K562 (cell line): ENCODE results near the gene DCTN5. TPM values are rescaled to one million over a fixed set of nuclear protein-coding genes. Genes with fewer than 3 reads are reported as not detected.
A peak's percentile ranks its signal among the peaks of the same experiment; 100 is the strongest.

Source experiments
- ATAC-seq: fragments of 200-7000 bp; cut with Tn5 transposase; 3 replicates; pipeline ENCODE4 v1.9.1; 2020; ENCODE audit warnings: moderate library complexity
- BruUV-seq: library from RNA; stranded (reverse); fragments of 400-500 nt; replicated peaks from 2 replicates; lab custom pipeline; 2021; lab: Mats Ljungman, UMichigan
- CTCF ChIA-PET: fragments of 300-600 bp; formaldehyde crosslinking; extraction: SDS; loops from one replicate; lab custom pipeline; 2021; ENCODE audit warnings: low intra/inter-chr PET ratio; lab: Yijun Ruan, JAX
- POLR2A ChIA-PET: fragments of 300-600, 350-650 bp; sonication (Branson Sonifier 250); formaldehyde crosslinking; extraction: SDS; loops from one replicate; lab custom pipeline; 2021; ENCODE audit warnings: antibody characterized with exemption, inconsistent platforms; lab: Yijun Ruan, JAX
- DNase-seq, 4 experiments: peaks; one replicate each; pipeline versions ENCODE4 v3.0.0 to v3.0.0-alpha.2; 2011 to 2018; ENCODE audit warnings: low spot score in 3 of 4, mixed read lengths in 3 of 4; ENCODE audit errors: extremely low read depth in 1 of 4
- FAIRE-seq: peaks from 2 replicates; lab custom pipeline; 2011; peaks lifted over from hg19 to GRCh38; lab: Jason Lieb, UNC
- H2AFZ ChIP-seq: 2 replicates; pipeline ENCODE4 v1.6.0; 2011; ENCODE audit warnings: low read depth, low read length, control low read depth, inconsistent platforms
- H3K27ac ChIP-seq: fragments of 200-600 bp; 3 replicates; pipeline ENCODE4 v1.8.0; 2011; ENCODE audit warnings: low read depth, mild to moderate bottlenecking, control low read depth, inconsistent platforms, low read length, moderate library complexity, mixed read lengths; ENCODE audit errors: extremely low read depth
- H3K27me3 ChIP-seq, 2 experiments: fragments of 300-600 bp in 1 of 2; 2 replicates in 1 of 2; 3 replicates in 1 of 2; pipeline versions ENCODE4 v1.6.0 to v1.8.0; 2011; ENCODE audit warnings: inconsistent platforms in 2 of 2, low read length in 2 of 2, mild to moderate bottlenecking in 1 of 2, mixed read lengths in 1 of 2, moderate library complexity in 1 of 2; ENCODE audit not compliant: control insufficient read depth in 2 of 2, insufficient read depth in 2 of 2
- H3K36me3 ChIP-seq: fragments of 300-600 bp; 3 replicates; pipeline ENCODE4 v1.8.0; 2011; ENCODE audit warnings: mild to moderate bottlenecking, low read length, inconsistent platforms; ENCODE audit not compliant: control insufficient read depth, insufficient read depth
- H3K4me1 ChIP-seq, 2 experiments: fragments of 200-600 bp in 1 of 2; replicated peaks in 1 of 2; 2 replicates in 1 of 2; 3 replicates in 1 of 2; pipeline versions ENCODE4 v1.5.1 to v1.8.0; 2011; ENCODE audit warnings: inconsistent platforms in 2 of 2, low read length in 2 of 2, mild to moderate bottlenecking in 1 of 2, mixed read lengths in 1 of 2, moderate library complexity in 1 of 2; ENCODE audit not compliant: control insufficient read depth in 2 of 2, insufficient read depth in 2 of 2
- H3K4me2 ChIP-seq: 2 replicates; pipeline ENCODE4 v1.6.1; 2011; ENCODE audit warnings: low read length, control low read depth, inconsistent platforms, mixed read lengths; ENCODE audit not compliant: insufficient read depth
- H3K4me3 ChIP-seq: fragments of 200-600 bp; sonication (generic), shearing (Covaris generic); 2 replicates; pipeline ENCODE4 v1.5.1; 2016; ENCODE audit warnings: control low read depth, inconsistent platforms
- H3K79me2 ChIP-seq: fragments of 200-600 bp; 3 replicates; pipeline ENCODE4 v1.8.0; 2011; ENCODE audit warnings: low read length, inconsistent platforms; ENCODE audit not compliant: control insufficient read depth, insufficient read depth
- H3K9ac ChIP-seq, 2 experiments: 2 replicates each; pipeline versions ENCODE4 v1.6.0 to v1.6.1; 2011; ENCODE audit warnings: low read depth in 2 of 2, low read length in 2 of 2, control low read depth in 1 of 2, inconsistent platforms in 1 of 2, mild to moderate bottlenecking in 1 of 2, mixed read lengths in 1 of 2; ENCODE audit not compliant: insufficient read depth in 1 of 2
- H3K9me1 ChIP-seq: one replicate; pipeline ENCODE4 v1.6.0; 2011; ENCODE audit warnings: inconsistent platforms, mild to moderate bottlenecking, low read length, moderate library complexity; ENCODE audit not compliant: control insufficient read depth, insufficient read depth
- H3K9me3 ChIP-seq: replicated peaks from 2 replicates; pipeline ENCODE4 v1.5.1; 2011; ENCODE audit warnings: low read depth, low read length, inconsistent platforms; ENCODE audit not compliant: control insufficient read depth, insufficient read depth
- H4K20me1 ChIP-seq: replicated peaks from 2 replicates; pipeline ENCODE4 v1.6.1; 2011; ENCODE audit warnings: low read length, inconsistent platforms, mixed read lengths; ENCODE audit not compliant: control insufficient read depth, insufficient read depth
- BRD9 ChIP-seq: fragments of 450-650 bp; IDR thresholded peaks from 2 replicates; pipeline ENCODE4 v1.6.1; 2018; ENCODE audit warnings: low read depth; ENCODE audit not compliant: partially characterized antibody
- CTCF ChIP-seq, 3 experiments: IDR thresholded peaks in 2 of 3; conservative IDR thresholded peaks in 1 of 3; 2 replicates each; pipeline ENCODE4 v1.5.1; 2011 to 2012; ENCODE audit warnings: low read length in 3 of 3, mild to moderate bottlenecking in 3 of 3, control low read depth in 2 of 3, improper control_type of control experiment in 1 of 3, inconsistent platforms in 1 of 3, low read depth in 1 of 3, mixed read lengths in 1 of 3, moderate library complexity in 1 of 3; ENCODE audit not compliant: insufficient read depth in 2 of 3
- REST ChIP-seq, 2 experiments: fragments of 450-650 bp; formaldehyde crosslinking in 1 of 2; IDR thresholded peaks; 2 replicates each; pipeline versions ENCODE4 v1.4.0 to v1.6.1; 2014 to 2020; ENCODE audit warnings: mild to moderate bottlenecking in 2 of 2, borderline replicate concordance in 1 of 2, low read depth in 1 of 2
- WGBS: fragments of 100-300 bp; shearing (Covaris generic); methylation state at CpG from one replicate; pipeline ENCODE4 v1.1.6; 2016; ENCODE audit warnings: low coverage, mixed read lengths; ENCODE audit not compliant: insufficient coverage; ENCODE audit errors: missing lambda C conversion rate; 5-methylcytosine and 5-hydroxymethylcytosine counted together
- in situ Hi-C: fragments of 300-500 bp; cut with MboI; formaldehyde crosslinking; loops from 4 replicates; pipeline ENCODE4 v1.15.0; 2018; ENCODE audit warnings: inconsistent platforms, mixed read lengths
- intact Hi-C: fragments of 100-400 bp; cut with micrococcal nuclease; formaldehyde crosslinking; loops from 2 replicates; pipeline ENCODE4 v1.14.2; 2022
- polyA plus RNA-seq, 8 experiments: library from polyadenylated mRNA; depleted of rRNA in 4 of 8; stranded (reverse) in 5 of 8; unstranded in 3 of 8; fragments of >200 nt; fragmentation: Nextera tagmentation in 2 of 8; fragmentation: Illumina TruSeq in 1 of 8; extraction: Ambion mirVana in 2 of 8; extraction: Trizol in 1 of 8; gene quantifications; 2 replicates each; pipeline versions ENCODE4 v1.2.1 to v1.2.3, GENCODE V29; 2011 to 2014; ENCODE audit warnings: inconsistent platforms in 1 of 8, missing spikeins in 1 of 8
- total RNA-seq, 7 experiments: library from RNA; depleted of rRNA in 6 of 7; stranded (reverse); fragments of >200 nt in 6 of 7; fragmentation: Illumina TruSeq in 2 of 7; extraction: Trizol in 2 of 7; gene quantifications; 2 replicates each; pipeline versions ENCODE4 v1.2.1 to v1.2.3, GENCODE V29; 2011 to 2021; ENCODE audit warnings: low replicate concordance in 1 of 7

DCTN5 gene
- total and polyA plus RNA-seq, 9 of the 15 experiments (the other 6 are each of a cell fraction or from before 2014, with no cell fraction given) = 35.8 to 149 (median 75.9) TPM

- Histone ChIP-seq H4K20me1 (no peaks in the 10 kb centered on the region), H3K4me1 (peaks cover 0 to 16% of the 10 kb centered on the region in 2 experiments; a peak in 2 of 5 replicates), H3K9me3 (no peaks in the 10 kb centered on the region), H3K36me3 (no peaks in the 10 kb centered on the region), H3K4me2 (no peak overlapping the region), H3K27me3 (peaks cover 0 to 5% of the 10 kb centered on the region in 2 experiments; a peak in 2 of 5 replicates), H3K4me3 (no peak overlapping the region), H3K27ac (no peak overlapping the region), H3K9ac (no peak overlapping the region; a peak in 1 of 4 replicates), H3K79me2 (no peaks in the 10 kb centered on the region), H3K9me1 (no peaks in the 10 kb centered on the region), H2AFZ (no peak overlapping the region)
- ChIA-PET POLR2A (interaction anchor here (0.8 to 3.1 kb wide), 6 partner anchors 9 to 68 kb away, joined by 3 to 13 read pairs (median 4); partner anchors contain the start of genes DCTN5 and PALB2), CTCF (no interaction called here)
- DNase-seq (no peak), FAIRE-seq (no peak), ATAC-seq (no peak)
- no peak for TF ChIP-seq CTCF (IDR thresholded peaks at IDR 0.05 in 2 of 3, conservative IDR thresholded peaks at IDR 0.05 in 1 of 3; ENCODE audit: insufficient read depth in 2 of 3, low read depth in 1 of 3, low read length in 3 of 3)
- in situ Hi-C loops = no loop called here
- no TSS peak for BruUV-seq
- intact Hi-C loops = no loop called here
Observed at GRCh38 chr16:23709536-23709935, 68.3 kb downstream of the DCTN5 start.

- CTCF ChIA-PET = no interaction called here
- BruUV-seq = no TSS peak
- POLR2A ChIA-PET = interaction anchor here (0.6 to 1.3 kb wide), 7 partner anchors 9 to 69 kb away, joined by 3 to 6 read pairs (median 3); partner anchors contain the start of genes DCTN5 and PALB2
- FAIRE-seq = no peak
- no peak overlapping the region for H2AFZ ChIP-seq
- H3K36me3 ChIP-seq = no peaks in the 10 kb centered on the region
- no peak overlapping the region for H3K4me3 ChIP-seq
- H3K9me1 ChIP-seq = no peaks in the 10 kb centered on the region
- H3K9ac ChIP-seq = no peak overlapping the region; a peak in 1 of 4 replicates
- in situ Hi-C loops = no loop called here
- peak in 1 of 4 experiments; percentile 30 for DNase-seq
- H4K20me1 ChIP-seq = no peaks in the 10 kb centered on the region
- peak; percentile 47; the same call in 1 of the 3 replicates for ATAC-seq
- H3K4me2 ChIP-seq = no peak overlapping the region
- H3K9me3 ChIP-seq = no peaks in the 10 kb centered on the region
- H3K27ac ChIP-seq = no peak overlapping the region
- intact Hi-C loops = no loop called here
- H3K27me3 ChIP-seq = peaks cover 0 to 10% of the 10 kb centered on the region in 2 experiments; a peak in 2 of 5 replicates
- peaks cover 0 to 12% of the 10 kb centered on the region in 2 experiments; a peak in 2 of 5 replicates for H3K4me1 ChIP-seq
- WGBS = 8% methylated on average over 2 of the region's 2 CpGs
- H3K79me2 ChIP-seq = no peaks in the 10 kb centered on the region
- TF ChIP-seq BRD9 (no peak), REST (IDR thresholded peaks at IDR 0.05; ENCODE audit: borderline replicate concordance) (peak; percentile 5; the same call in 1 of the 2 replicates), REST (CRISPR knock-in tag; IDR thresholded peaks at IDR 0.05; ENCODE audit: low read depth) (no peak)
Observed at GRCh38 chr16:23710008-23710407, 68.7 kb downstream of the DCTN5 start.
